ENCODE results near the gene CFAP251. TPM values are rescaled to one million over a fixed set of nuclear protein-coding genes. Genes with fewer than 3 reads are reported as not detected.

The CFAP251 gene
- total and polyA plus RNA-seq, 2 of the 13 experiments (the other 11 are each of a cell fraction or from before 2014, with no cell fraction given) = 0.30 to 0.42 TPM

GRCh38 chr12:121982950-121983349 lies 64.6 kb downstream of the CFAP251 start:
- Histone ChIP-seq H3K4me2 (ENCODE audit: low read depth, low read length) (no peak overlapping the region), H3K27ac (ENCODE audit: extremely low read length, insufficient read depth, low read length) (no peak overlapping the region), H3K9me3 (ENCODE audit: low read length) (no peaks in the 10 kb centered on the region), H3K27me3 (ENCODE audit: control insufficient read depth in 1 of 2, insufficient read depth in 2 of 2, low read length in 2 of 2) (peaks cover 1 to 15% of the 10 kb centered on the region in 2 experiments; a peak in 4 of 5 replicates), H3K9ac (ENCODE audit: insufficient read depth, low read depth, low read length) (no peak overlapping the region), H2AFZ (ENCODE audit: low read length) (no peak overlapping the region), H4K20me1 (ENCODE audit: insufficient read depth, low read length) (no peaks in the 10 kb centered on the region), H3K4me3 (replicated peaks in 1 of 3; ENCODE audit: insufficient read depth in 1 of 3, low read depth in 2 of 3, low read length in 3 of 3) (no peak overlapping the region), H3K36me3 (replicated peaks in 1 of 2; ENCODE audit: control insufficient read depth in 1 of 2, insufficient read depth in 2 of 2, low read length in 2 of 2) (no peaks in the 10 kb centered on the region), H3K4me1 (ENCODE audit: insufficient read depth, low read length) (peaks cover 5% of the 10 kb centered on the region; the same call in 1 of the 2 replicates), H3K79me2 (ENCODE audit: insufficient read depth, low read length) (no peaks in the 10 kb centered on the region)
- DNase-seq (ENCODE audit: low spot score) (no peak), ATAC-seq (no peak), FAIRE-seq (no peak)
- BruUV-seq (replicated peaks) = no TSS peak
- intact Hi-C loops (cut with micrococcal nuclease; ENCODE audit: unreplicated experiment) (no loop called here), in situ Hi-C loops (cut with HindIII; ENCODE audit: extremely low pct_ligation_motif_present, low pct_unique_long_range_greater_than_20kb) (no loop called here)
- ChIA-PET CTCF (ENCODE audit: low intra/inter-chr PET ratio, low total read pairs) (no interaction called here), POLR2A (no interaction called here)
- TF ChIP-seq PRDM4 (CRISPR knock-in tag; IDR thresholded peaks at IDR 0.05; ENCODE audit: borderline replicate concordance) = no peak
- WGBS (ENCODE audit: low lambda C conversion rate) = 63% methylated on average over 6 of the region's 6 CpGs

- Histone ChIP-seq H3K9ac (ENCODE audit: insufficient read depth, low read depth, low read length) (no peak overlapping the region), H4K20me1 (ENCODE audit: insufficient read depth, low read length) (no peaks in the 10 kb centered on the region), H2AFZ (ENCODE audit: low read length) (no peak overlapping the region), H3K36me3 (replicated peaks in 1 of 2; ENCODE audit: control insufficient read depth in 1 of 2, insufficient read depth in 2 of 2, low read length in 2 of 2) (no peaks in the 10 kb centered on the region), H3K27me3 (ENCODE audit: control insufficient read depth in 1 of 2, insufficient read depth in 2 of 2, low read length in 2 of 2) (peaks cover 1 to 15% of the 10 kb centered on the region in 2 experiments; a peak in 4 of 5 replicates), H3K4me3 (replicated peaks in 1 of 3; ENCODE audit: insufficient read depth in 1 of 3, low read depth in 2 of 3, low read length in 3 of 3) (no peak overlapping the region), H3K9me3 (ENCODE audit: low read length) (no peaks in the 10 kb centered on the region), H3K27ac (ENCODE audit: extremely low read length, insufficient read depth, low read length) (no peak overlapping the region), H3K79me2 (ENCODE audit: insufficient read depth, low read length) (no peaks in the 10 kb centered on the region), H3K4me2 (ENCODE audit: low read depth, low read length) (no peak overlapping the region), H3K4me1 (ENCODE audit: insufficient read depth, low read length) (peaks cover 5% of the 10 kb centered on the region; the same call in 1 of the 2 replicates)
- 50% methylated on average over 13 of the region's 13 CpGs for WGBS (ENCODE audit: low lambda C conversion rate)
- intact Hi-C loops (cut with micrococcal nuclease; ENCODE audit: unreplicated experiment) (no loop called here), in situ Hi-C loops (cut with HindIII; ENCODE audit: extremely low pct_ligation_motif_present, low pct_unique_long_range_greater_than_20kb) (no loop called here)
- FAIRE-seq (no peak), DNase-seq (ENCODE audit: low spot score) (no peak), ATAC-seq (no peak)
- ChIA-PET POLR2A (no interaction called here), CTCF (ENCODE audit: low intra/inter-chr PET ratio, low total read pairs) (no interaction called here)
- no TSS peak for BruUV-seq (replicated peaks)
- TF ChIP-seq ZNF792 (CRISPR knock-in tag; IDR thresholded peaks at IDR 0.05) (no peak), CSRNP2 (CRISPR knock-in tag; conservative IDR thresholded peaks at IDR 0.05; ENCODE audit: low read depth) (no peak), ZNF296 (CRISPR knock-in tag; conservative IDR thresholded peaks at IDR 0.05) (no peak), GABPA (IDR thresholded peaks at IDR 0.05; ENCODE audit: low read depth, low read length) (no peak), GABPA (CRISPR knock-in tag; IDR thresholded peaks at IDR 0.05; ENCODE audit: low read depth) (no peak), HMGA1 (CRISPR knock-in tag; conservative IDR thresholded peaks at IDR 0.05) (no peak), ZNF142 (CRISPR knock-in tag; IDR thresholded peaks at IDR 0.05) (no peak)
Measured at GRCh38 chr12:121983536-121984210, 65.3 kb downstream of the CFAP251 start.
